ENCODE measurements around the gene MAGI2. TPM values are rescaled to one million over a fixed set of nuclear protein-coding genes. Genes with fewer than 3 reads are reported as not detected.
A peak's percentile ranks its signal among the peaks of the same experiment; 100 is the strongest.

Gene MAGI2
- polyA plus RNA-seq, 3 donors from 2014 or later = not detected

DNA sequence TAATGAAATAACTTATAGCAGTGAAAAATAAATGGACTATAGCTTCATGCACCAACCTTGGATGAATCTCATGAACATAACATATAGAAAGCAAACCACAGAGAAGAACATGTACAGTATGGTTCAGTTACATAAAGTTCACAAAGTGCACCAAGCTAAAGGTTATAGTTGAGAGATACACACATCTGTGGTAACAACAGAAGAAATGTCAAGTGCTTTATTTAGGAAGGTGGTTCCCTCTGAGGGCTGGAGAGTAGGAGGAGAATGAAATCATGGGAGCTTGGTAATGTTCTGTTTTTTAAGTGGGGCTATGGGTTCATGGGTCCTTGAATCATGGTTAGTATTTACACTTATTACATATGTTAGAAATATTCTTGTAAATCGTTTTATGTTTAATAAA lies 1331.6 kb downstream of the MAGI2 start:
- Mint-ChIP-seq H3K4me1 (no peaks in the 10 kb centered on the region), H3K36me3 (no peaks in the 10 kb centered on the region), H3K27me3 (ENCODE audit: low read depth in 3 of 3) (peaks cover 2 to 9% (median 3%) of the 10 kb centered on the region in 3 donors), H3K27ac (no peak overlapping the region), H3K4me3 (no peak overlapping the region), H3K9me3 (peaks cover 0 to 2% (median 0%) of the 10 kb centered on the region in 6 donors)
- DNase-seq = no peak

DNA sequence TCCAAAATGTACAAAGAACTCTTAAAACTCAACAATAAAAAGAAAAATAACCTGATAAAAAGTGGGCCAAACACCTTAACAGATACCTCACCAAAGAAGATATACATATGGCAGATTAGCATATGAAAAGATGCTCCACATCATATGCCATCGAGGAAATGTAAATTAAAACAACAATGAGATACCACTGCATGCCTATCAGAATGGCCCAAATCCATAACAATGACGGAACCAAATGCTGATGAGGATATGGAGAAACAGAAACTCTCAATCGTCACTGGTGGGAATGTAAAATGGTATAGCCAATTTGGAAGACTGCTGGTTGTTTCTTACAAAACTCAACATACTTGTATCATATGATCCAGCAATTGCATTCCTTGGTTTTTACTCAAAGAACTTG lies 1335.0 kb downstream of the MAGI2 start:
- Mint-ChIP-seq H3K4me1 (no peaks in the 10 kb centered on the region), H3K4me3 (no peak overlapping the region), H3K27ac (no peak overlapping the region), H3K9me3 (peaks cover 0 to 2% (median 0%) of the 10 kb centered on the region in 6 donors), H3K27me3 (ENCODE audit: low read depth in 3 of 3) (peaks cover 2 to 4% (median 3%) of the 10 kb centered on the region in 3 donors), H3K36me3 (no peaks in the 10 kb centered on the region)
- DNase-seq = no peak

DNA sequence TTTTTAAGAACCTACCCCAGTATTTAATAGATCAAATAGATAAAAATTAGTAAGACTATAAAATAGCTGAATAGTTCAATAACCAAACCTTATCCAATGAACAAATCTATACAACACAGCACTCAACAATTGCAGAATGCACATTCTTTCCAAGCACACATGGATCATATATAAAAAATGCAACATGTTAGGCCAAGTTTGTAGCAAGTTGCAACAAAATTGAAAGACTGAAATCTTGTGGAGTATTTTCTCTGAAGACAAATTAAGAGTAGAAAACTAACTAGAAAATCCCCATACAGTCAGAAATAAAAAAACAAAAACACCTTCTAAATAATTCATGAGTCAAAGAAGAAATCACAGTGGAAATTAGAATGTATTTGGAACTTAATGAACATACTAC lies 1337.6 kb downstream of the MAGI2 start:
- Mint-ChIP-seq H3K36me3 (no peaks in the 10 kb centered on the region), H3K27ac (no peak overlapping the region), H3K4me3 (no peak overlapping the region), H3K4me1 (no peaks in the 10 kb centered on the region), H3K27me3 (ENCODE audit: low read depth in 3 of 3) (peaks cover 2 to 7% (median 3%) of the 10 kb centered on the region in 3 donors), H3K9me3 (peaks cover 0 to 2% (median 0%) of the 10 kb centered on the region in 6 donors)
- no peak for DNase-seq

DNA sequence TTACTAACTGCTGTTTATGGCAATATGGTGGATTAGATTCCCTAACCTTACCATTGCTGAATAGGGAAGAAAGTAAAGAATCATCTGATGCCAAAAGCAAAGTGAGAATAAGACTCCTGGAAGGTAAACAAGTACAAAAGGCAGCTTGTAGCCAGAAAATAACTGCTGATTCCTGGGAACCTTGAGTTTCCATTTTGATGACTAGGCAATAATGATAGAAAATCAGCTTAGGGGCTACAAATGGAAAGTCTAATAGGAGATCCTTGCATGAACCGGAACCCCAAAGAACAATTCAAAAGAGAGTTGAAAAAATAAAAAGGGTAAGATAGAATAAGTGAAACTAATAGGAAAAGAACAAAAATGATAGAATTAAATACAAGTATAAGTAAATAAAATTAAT lies 1338.5 kb downstream of the MAGI2 start:
- Mint-ChIP-seq H3K4me1 (no peaks in the 10 kb centered on the region), H3K4me3 (no peak overlapping the region), H3K27ac (no peak overlapping the region), H3K27me3 (ENCODE audit: low read depth in 3 of 3) (peaks cover 2 to 7% (median 3%) of the 10 kb centered on the region in 3 donors), H3K9me3 (peaks cover 0 to 2% (median 0%) of the 10 kb centered on the region in 6 donors), H3K36me3 (no peaks in the 10 kb centered on the region)
- no peak for DNase-seq

DNA sequence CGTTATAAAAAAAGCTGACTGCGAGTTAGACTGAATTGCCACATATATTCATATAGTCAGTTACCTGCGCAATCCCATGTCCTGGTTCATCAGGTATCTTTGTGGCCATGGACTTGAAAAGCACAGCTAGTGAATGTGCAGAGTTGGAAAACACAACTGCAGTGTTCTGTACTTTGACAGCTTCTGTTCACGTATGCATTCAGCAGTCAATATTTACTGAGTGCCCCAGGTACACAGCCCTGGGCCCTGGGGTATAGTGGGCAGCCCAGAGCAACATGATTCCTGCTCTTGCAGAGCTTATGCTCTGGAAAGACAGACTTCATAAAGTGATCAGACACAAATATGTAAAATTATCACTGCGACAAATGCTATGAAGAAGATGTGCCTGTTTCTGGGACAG lies 1341.0 kb downstream of the MAGI2 start:
- Mint-ChIP-seq H3K4me1 (no peaks in the 10 kb centered on the region), H3K27ac (peak overlapping the region in 2 of 6 donors; percentile 35 to 42), H3K4me3 (no peak overlapping the region), H3K9me3 (peaks cover 0 to 2% (median under 1%) of the 10 kb centered on the region in 6 donors), H3K27me3 (ENCODE audit: low read depth in 3 of 3) (peaks cover 0 to 4% (median 4%) of the 10 kb centered on the region in 3 donors), H3K36me3 (no peaks in the 10 kb centered on the region)
- DNase-seq = no peak

DNA sequence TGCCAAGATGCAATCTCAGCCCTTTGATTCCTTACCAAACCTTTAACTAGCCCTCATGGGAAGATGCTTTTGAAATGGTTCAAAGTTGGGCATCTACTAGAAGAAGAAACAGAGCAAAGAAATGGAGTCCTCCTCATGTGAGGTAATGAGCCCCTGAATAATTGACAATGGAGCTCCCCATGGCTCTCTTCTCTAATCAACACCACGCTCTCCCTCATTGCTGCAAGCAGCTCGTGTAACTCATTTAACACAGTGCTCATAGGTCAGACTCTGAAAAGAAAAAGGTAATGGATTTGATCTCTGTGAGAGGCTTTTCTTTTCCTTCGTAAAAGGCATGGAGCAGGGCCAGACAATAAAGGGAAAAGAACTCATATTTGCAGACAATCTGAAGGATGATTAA lies 1342.1 kb downstream of the MAGI2 start:
- no peak overlapping the region for H3K27ac Mint-ChIP-seq
- H3K27me3 Mint-ChIP-seq (ENCODE audit: low read depth in 3 of 3) = peaks cover 0 to 7% (median 4%) of the 10 kb centered on the region in 3 donors
- no peaks in the 10 kb centered on the region for H3K36me3 Mint-ChIP-seq

DNA sequence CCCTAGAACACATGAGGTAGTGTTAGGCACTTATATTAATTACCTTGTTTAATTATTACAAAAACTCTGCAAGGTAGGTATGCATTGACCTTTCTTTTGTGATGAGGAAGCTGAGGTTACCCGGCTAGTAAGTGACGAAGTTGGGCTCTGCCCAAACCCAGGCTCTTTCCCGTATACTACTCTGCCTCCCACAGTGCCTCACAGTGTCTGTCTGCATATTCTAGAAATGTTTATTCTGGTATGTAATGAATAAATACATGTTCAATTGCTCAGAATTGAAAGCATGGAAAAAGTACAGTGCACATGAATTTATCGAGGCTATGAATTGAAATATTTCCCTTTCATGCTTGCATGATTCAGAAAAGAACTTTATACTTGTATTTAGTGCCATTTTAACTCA lies 1350.0 kb downstream of the MAGI2 start:
- Mint-ChIP-seq H3K4me1 (no peaks in the 10 kb centered on the region), H3K27ac (no peak overlapping the region), H3K36me3 (no peaks in the 10 kb centered on the region), H3K9me3 (peaks cover 0 to 2% (median 0%) of the 10 kb centered on the region in 6 donors), H3K27me3 (ENCODE audit: low read depth in 3 of 3) (peaks cover 2 to 10% (median 5%) of the 10 kb centered on the region in 3 donors), H3K4me3 (no peak overlapping the region)
- no peak for DNase-seq

More for the DNA sequence above, 1342.1 kb downstream of the MAGI2 start:
- no peaks in the 10 kb centered on the region for H3K4me1 Mint-ChIP-seq
- peaks cover 0 to 2% (median under 1%) of the 10 kb centered on the region in 6 donors for H3K9me3 Mint-ChIP-seq
- no peak for DNase-seq
- H3K4me3 Mint-ChIP-seq = no peak overlapping the region

DNA sequence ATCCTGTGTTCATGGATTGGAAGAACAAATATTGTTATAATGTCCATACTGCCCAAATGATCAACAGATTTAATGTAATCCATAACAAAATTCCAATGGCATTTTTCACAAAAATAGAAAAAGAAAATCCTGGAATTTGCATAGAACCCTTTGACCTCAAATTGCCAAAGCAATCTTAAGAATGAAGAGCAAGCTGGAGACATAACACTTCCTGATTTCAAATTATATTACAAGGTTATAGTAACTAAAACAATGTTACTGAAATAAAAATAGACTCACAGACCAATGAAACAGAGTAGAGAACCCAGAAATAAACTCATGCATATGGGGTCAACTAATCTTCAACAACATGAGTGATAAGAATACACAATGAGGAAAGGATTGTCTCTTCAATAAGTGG lies 1352.4 kb downstream of the MAGI2 start:
- Mint-ChIP-seq H3K4me3 (no peak overlapping the region), H3K9me3 (peaks cover 0 to 3% (median 0%) of the 10 kb centered on the region in 6 donors), H3K36me3 (no peaks in the 10 kb centered on the region), H3K4me1 (no peaks in the 10 kb centered on the region), H3K27me3 (ENCODE audit: low read depth in 3 of 3) (peaks cover 6 to 11% (median 7%) of the 10 kb centered on the region in 3 donors), H3K27ac (no peak overlapping the region)
- DNase-seq = no peak

DNA sequence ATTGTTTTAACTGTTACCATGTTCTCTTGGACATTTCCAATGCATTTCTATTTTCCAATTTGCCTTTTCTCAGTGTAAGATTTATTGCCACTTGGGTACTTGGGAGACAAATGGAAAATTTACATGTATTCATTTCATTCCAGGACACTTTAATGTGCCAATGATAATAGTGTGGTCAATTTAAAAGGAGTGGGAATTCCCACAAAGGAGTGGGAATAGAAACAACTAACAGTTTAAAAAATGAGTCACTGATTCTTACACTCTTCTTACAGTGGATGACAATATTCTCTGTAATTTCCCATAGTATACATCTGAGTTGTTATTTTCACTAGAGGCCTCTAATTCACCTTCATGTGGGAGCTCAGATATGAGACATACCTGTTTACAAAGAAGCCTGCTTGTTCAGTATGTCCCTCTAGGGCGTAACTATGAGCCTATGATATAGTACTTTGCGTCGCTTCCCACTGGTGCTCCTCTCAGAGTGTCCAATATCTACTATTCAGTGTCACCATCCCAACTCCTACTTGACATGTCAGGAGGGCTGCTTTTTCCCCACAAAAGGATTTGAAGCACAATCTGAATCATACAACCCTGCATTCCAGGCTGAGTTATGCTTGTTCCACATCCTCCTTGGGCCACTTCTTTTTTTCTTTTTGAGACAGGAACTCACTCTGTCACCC lies 1353.6 kb downstream of the MAGI2 start:
- no peak overlapping the region for H3K27ac Mint-ChIP-seq
- H3K9me3 Mint-ChIP-seq = peaks cover 0 to 3% (median 0%) of the 10 kb centered on the region in 6 donors
- no peak for DNase-seq
- H3K4me1 Mint-ChIP-seq = no peaks in the 10 kb centered on the region
- peaks cover 6 to 11% (median 7%) of the 10 kb centered on the region in 3 donors for H3K27me3 Mint-ChIP-seq (ENCODE audit: low read depth in 3 of 3)
- H3K4me3 Mint-ChIP-seq = no peak overlapping the region
- H3K36me3 Mint-ChIP-seq = no peaks in the 10 kb centered on the region

DNA sequence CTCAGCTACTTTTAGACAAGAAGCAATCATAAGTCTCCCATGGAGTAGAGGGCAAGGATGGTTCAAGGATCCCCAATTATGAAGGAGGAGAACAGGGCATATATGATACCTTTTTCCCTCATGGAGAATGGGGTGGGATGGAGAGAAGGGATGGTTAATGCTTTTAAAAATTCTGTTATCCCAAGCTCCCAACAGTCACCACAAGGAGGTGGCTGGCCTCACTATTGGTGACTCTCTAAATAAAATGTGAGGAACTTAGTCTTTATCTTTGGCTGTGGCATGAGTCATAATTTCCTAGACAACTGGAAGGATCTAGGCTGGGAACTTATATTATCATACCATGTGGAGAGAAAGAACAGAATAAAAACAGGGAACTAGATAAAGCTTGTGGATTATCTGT lies 1357.9 kb downstream of the MAGI2 start:
- H3K4me3 Mint-ChIP-seq = no peak overlapping the region
- H3K4me1 Mint-ChIP-seq = no peaks in the 10 kb centered on the region

DNA sequence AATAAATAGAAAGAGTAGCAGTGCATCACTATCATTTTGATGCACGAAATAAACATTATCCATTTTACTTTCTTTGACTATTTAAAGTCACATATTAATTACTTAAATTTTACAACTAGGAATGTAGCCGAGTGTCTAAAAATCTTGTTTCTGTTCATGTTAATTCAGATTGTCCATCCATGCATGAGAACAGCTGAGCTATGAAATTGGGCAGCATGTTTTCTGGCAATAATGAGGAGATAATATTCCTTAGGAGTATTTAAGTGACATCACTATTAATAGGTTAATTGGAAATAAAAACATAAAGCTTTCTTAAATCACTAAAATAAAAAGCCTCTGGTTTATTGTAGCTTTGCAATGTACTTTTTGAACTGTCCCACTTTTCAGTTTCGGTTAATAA lies 1361.1 kb downstream of the MAGI2 start:
- H3K27ac Mint-ChIP-seq = no peak overlapping the region
- H3K9me3 Mint-ChIP-seq = peaks cover 0 to 3% (median 0%) of the 10 kb centered on the region in 6 donors
- no peaks in the 10 kb centered on the region for H3K4me1 Mint-ChIP-seq
- no peaks in the 10 kb centered on the region for H3K36me3 Mint-ChIP-seq
- H3K4me3 Mint-ChIP-seq = no peak overlapping the region
- H3K27me3 Mint-ChIP-seq (ENCODE audit: low read depth in 3 of 3) = peaks cover 4% of the 10 kb centered on the region in 3 donors
- no peak for DNase-seq

More for the DNA sequence above, 1357.9 kb downstream of the MAGI2 start:
- peaks cover 0 to 3% (median 0%) of the 10 kb centered on the region in 6 donors for H3K9me3 Mint-ChIP-seq
- no peak for DNase-seq
- no peak overlapping the region for H3K27ac Mint-ChIP-seq
- no peaks in the 10 kb centered on the region for H3K36me3 Mint-ChIP-seq
- peaks cover 2 to 4% (median 4%) of the 10 kb centered on the region in 3 donors for H3K27me3 Mint-ChIP-seq (ENCODE audit: low read depth in 3 of 3)

DNA sequence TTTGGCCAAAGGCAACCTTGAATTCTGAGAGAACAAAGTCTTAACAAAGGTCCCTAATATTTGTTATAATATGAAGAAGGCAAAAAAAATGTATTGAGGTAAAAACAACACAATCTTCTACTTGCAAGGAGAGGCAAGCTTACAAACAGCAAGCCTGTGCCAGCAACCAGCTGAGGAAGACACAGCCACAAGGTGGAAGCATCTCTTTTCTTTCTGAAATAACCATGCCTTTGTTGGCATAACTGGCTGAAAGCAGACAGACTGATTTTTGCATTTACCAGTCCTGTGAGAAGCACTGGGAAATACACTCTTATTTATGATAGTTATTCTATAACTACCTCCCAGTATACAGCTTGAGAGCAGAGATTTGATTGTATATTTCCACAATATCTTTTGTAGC lies 1362.9 kb downstream of the MAGI2 start:
- no peak overlapping the region for H3K4me3 Mint-ChIP-seq
- H3K4me1 Mint-ChIP-seq = no peaks in the 10 kb centered on the region

DNA sequence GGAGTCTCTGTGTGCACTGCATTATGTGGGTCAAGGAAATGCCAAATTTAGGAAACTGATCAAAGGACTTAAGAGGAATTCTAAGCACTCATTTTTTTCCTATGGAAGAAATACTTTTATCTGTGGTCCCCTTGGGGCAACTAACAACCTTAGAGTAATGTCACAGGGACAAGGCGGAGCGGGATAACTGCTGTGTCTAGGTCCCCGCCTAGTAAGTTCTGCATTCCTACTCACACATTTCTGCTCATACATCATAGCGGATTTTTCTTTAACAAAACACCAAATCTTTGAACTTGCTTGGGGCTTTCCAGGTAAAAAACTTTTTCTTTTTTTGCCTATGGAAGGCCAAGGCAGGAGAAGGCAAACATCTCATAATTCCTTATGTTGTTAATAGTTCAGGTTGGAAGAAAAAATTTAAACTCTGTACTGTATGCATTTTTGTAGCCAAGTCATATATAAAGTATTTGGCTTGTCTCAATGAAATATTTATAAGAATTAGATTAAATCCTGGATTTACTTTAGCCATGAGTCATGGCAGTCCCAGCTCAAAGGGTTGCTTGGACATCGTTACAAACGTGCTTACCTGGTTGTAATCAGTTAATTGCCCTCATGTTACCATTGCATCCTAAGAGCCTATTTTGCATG lies 1369.9 kb downstream of the MAGI2 start:
- Mint-ChIP-seq H3K4me3 (no peak overlapping the region), H3K4me1 (no peaks in the 10 kb centered on the region), H3K36me3 (no peaks in the 10 kb centered on the region), H3K27me3 (ENCODE audit: low read depth in 3 of 3) (peaks cover 0 to 5% (median 5%) of the 10 kb centered on the region in 3 donors), H3K27ac (no peak overlapping the region), H3K9me3 (no peaks in the 10 kb centered on the region)
- DNase-seq = no peak

More for the DNA sequence above, 1362.9 kb downstream of the MAGI2 start:
- Mint-ChIP-seq H3K27ac (no peak overlapping the region), H3K36me3 (no peaks in the 10 kb centered on the region), H3K9me3 (no peaks in the 10 kb centered on the region), H3K27me3 (ENCODE audit: low read depth in 3 of 3) (peaks cover 0 to 4% (median under 1%) of the 10 kb centered on the region in 3 donors)
- DNase-seq = no peak

DNA sequence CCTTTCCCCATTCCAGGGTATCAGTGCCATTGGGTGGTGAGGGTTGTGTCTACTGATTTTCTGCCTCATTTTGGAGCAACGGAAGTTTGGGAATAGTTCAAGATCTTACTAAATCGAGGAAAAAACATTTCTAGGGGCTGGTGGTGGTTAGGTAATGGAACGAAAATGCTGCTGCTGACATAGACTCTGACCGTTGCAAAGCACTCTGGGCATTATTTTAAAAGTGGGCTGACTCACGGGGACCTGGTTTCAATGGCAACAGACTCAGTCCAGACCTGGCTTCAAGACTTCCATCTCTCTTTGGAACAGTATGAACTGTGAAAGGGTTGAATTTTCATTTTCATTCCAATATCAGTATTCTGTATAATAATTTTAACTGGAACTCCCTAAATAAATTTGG lies 1370.9 kb downstream of the MAGI2 start:
- peaks cover 0 to 5% (median 4%) of the 10 kb centered on the region in 3 donors for H3K27me3 Mint-ChIP-seq (ENCODE audit: low read depth in 3 of 3)
- no peaks in the 10 kb centered on the region for H3K9me3 Mint-ChIP-seq
- DNase-seq = no peak

More for the DNA sequence above, 1370.9 kb downstream of the MAGI2 start:
- Mint-ChIP-seq H3K27ac (no peak overlapping the region), H3K4me1 (no peaks in the 10 kb centered on the region), H3K4me3 (no peak overlapping the region), H3K36me3 (no peaks in the 10 kb centered on the region)

All from immature natural killer cell (primary cell).